Vagina (tissue), 2 donors: ENCODE measurements around the gene YBX1.
"Not testable (repeated sequence)": the region's sequence is repeated elsewhere in the genome, so short reads cannot be mapped to it uniquely, and the experiment has no call there.

ENCODE experiments used
- POLR2A ChIP-seq, 2 donors: fragments of 450-650 bp; IDR thresholded peaks; one replicate each; pipeline ENCODE4 v1.6.1; 2017; ENCODE audit warnings: antibody characterized with exemption in 2 of 2, mild to moderate bottlenecking in 2 of 2, moderate library complexity in 2 of 2
- POLR2AphosphoS5 ChIP-seq, 2 donors: sonication (generic); formaldehyde crosslinking; IDR thresholded peaks; one replicate each; pipeline ENCODE4 v1.9.0; 2017; ENCODE audit warnings: antibody characterized with exemption in 2 of 2, mild to moderate bottlenecking in 2 of 2, low read depth in 1 of 2; ENCODE audit not compliant: insufficient read depth in 1 of 2

- TF ChIP-seq POLR2A (IDR thresholded peaks at IDR 0.05); POLR2AphosphoS5 (IDR thresholded peaks at IDR 0.05; ENCODE audit: insufficient read depth in 1 of 2, low read depth in 1 of 2): not testable (repeated sequence)
Observed at GRCh38 chr1:42714441-42714840, 32.2 kb downstream of the YBX1 start.
